K562 (cell line): ENCODE results near the gene DIAPH1. TPM values are rescaled to one million over a fixed set of nuclear protein-coding genes. Genes with fewer than 3 reads are reported as not detected.

ENCODE experiments used
- ATAC-seq: fragments of 200-7000 bp; cut with Tn5 transposase; 3 replicates; pipeline ENCODE4 v1.9.1; 2020; ENCODE audit warnings: moderate library complexity
- BruUV-seq: library from RNA; stranded (reverse); fragments of 400-500 nt; replicated peaks from 2 replicates; lab custom pipeline; 2021; lab: Mats Ljungman, UMichigan
- CTCF ChIA-PET: fragments of 300-600 bp; formaldehyde crosslinking; extraction: SDS; loops from one replicate; lab custom pipeline; 2021; ENCODE audit warnings: low intra/inter-chr PET ratio; lab: Yijun Ruan, JAX
- POLR2A ChIA-PET: fragments of 300-600, 350-650 bp; sonication (Branson Sonifier 250); formaldehyde crosslinking; extraction: SDS; loops from one replicate; lab custom pipeline; 2021; ENCODE audit warnings: antibody characterized with exemption, inconsistent platforms; lab: Yijun Ruan, JAX
- DNase-seq, 4 experiments: peaks; one replicate each; pipeline versions ENCODE4 v3.0.0 to v3.0.0-alpha.2; 2011 to 2018; ENCODE audit warnings: low spot score in 3 of 4, mixed read lengths in 3 of 4; ENCODE audit errors: extremely low read depth in 1 of 4
- FAIRE-seq: peaks from 2 replicates; lab custom pipeline; 2011; peaks lifted over from hg19 to GRCh38; lab: Jason Lieb, UNC
- H2AFZ ChIP-seq: 2 replicates; pipeline ENCODE4 v1.6.0; 2011; ENCODE audit warnings: low read depth, low read length, control low read depth, inconsistent platforms
- H3K27ac ChIP-seq: fragments of 200-600 bp; 3 replicates; pipeline ENCODE4 v1.8.0; 2011; ENCODE audit warnings: low read depth, mild to moderate bottlenecking, control low read depth, inconsistent platforms, low read length, moderate library complexity, mixed read lengths; ENCODE audit errors: extremely low read depth
- H3K27me3 ChIP-seq, 2 experiments: fragments of 300-600 bp in 1 of 2; 2 replicates in 1 of 2; 3 replicates in 1 of 2; pipeline versions ENCODE4 v1.6.0 to v1.8.0; 2011; ENCODE audit warnings: inconsistent platforms in 2 of 2, low read length in 2 of 2, mild to moderate bottlenecking in 1 of 2, mixed read lengths in 1 of 2, moderate library complexity in 1 of 2; ENCODE audit not compliant: control insufficient read depth in 2 of 2, insufficient read depth in 2 of 2
- H3K36me3 ChIP-seq: fragments of 300-600 bp; 3 replicates; pipeline ENCODE4 v1.8.0; 2011; ENCODE audit warnings: mild to moderate bottlenecking, low read length, inconsistent platforms; ENCODE audit not compliant: control insufficient read depth, insufficient read depth
- H3K4me1 ChIP-seq, 2 experiments: fragments of 200-600 bp in 1 of 2; replicated peaks in 1 of 2; 2 replicates in 1 of 2; 3 replicates in 1 of 2; pipeline versions ENCODE4 v1.5.1 to v1.8.0; 2011; ENCODE audit warnings: inconsistent platforms in 2 of 2, low read length in 2 of 2, mild to moderate bottlenecking in 1 of 2, mixed read lengths in 1 of 2, moderate library complexity in 1 of 2; ENCODE audit not compliant: control insufficient read depth in 2 of 2, insufficient read depth in 2 of 2
- H3K4me2 ChIP-seq: 2 replicates; pipeline ENCODE4 v1.6.1; 2011; ENCODE audit warnings: low read length, control low read depth, inconsistent platforms, mixed read lengths; ENCODE audit not compliant: insufficient read depth
- H3K4me3 ChIP-seq: fragments of 200-600 bp; sonication (generic), shearing (Covaris generic); 2 replicates; pipeline ENCODE4 v1.5.1; 2016; ENCODE audit warnings: control low read depth, inconsistent platforms
- H3K79me2 ChIP-seq: fragments of 200-600 bp; 3 replicates; pipeline ENCODE4 v1.8.0; 2011; ENCODE audit warnings: low read length, inconsistent platforms; ENCODE audit not compliant: control insufficient read depth, insufficient read depth
- H3K9ac ChIP-seq, 2 experiments: 2 replicates each; pipeline versions ENCODE4 v1.6.0 to v1.6.1; 2011; ENCODE audit warnings: low read depth in 2 of 2, low read length in 2 of 2, control low read depth in 1 of 2, inconsistent platforms in 1 of 2, mild to moderate bottlenecking in 1 of 2, mixed read lengths in 1 of 2; ENCODE audit not compliant: insufficient read depth in 1 of 2
- H3K9me1 ChIP-seq: one replicate; pipeline ENCODE4 v1.6.0; 2011; ENCODE audit warnings: inconsistent platforms, mild to moderate bottlenecking, low read length, moderate library complexity; ENCODE audit not compliant: control insufficient read depth, insufficient read depth
- H3K9me3 ChIP-seq: replicated peaks from 2 replicates; pipeline ENCODE4 v1.5.1; 2011; ENCODE audit warnings: low read depth, low read length, inconsistent platforms; ENCODE audit not compliant: control insufficient read depth, insufficient read depth
- H4K20me1 ChIP-seq: replicated peaks from 2 replicates; pipeline ENCODE4 v1.6.1; 2011; ENCODE audit warnings: low read length, inconsistent platforms, mixed read lengths; ENCODE audit not compliant: control insufficient read depth, insufficient read depth
- AFF1 ChIP-seq, 2 experiments: fragments of 450-650 bp; IDR thresholded peaks; 2 replicates each; pipeline ENCODE4 v1.6.1; 2018; ENCODE audit warnings: mild to moderate bottlenecking in 2 of 2, low read depth in 1 of 2; ENCODE audit not compliant: partially characterized antibody in 2 of 2
- ATF6 ChIP-seq: sonication (generic); formaldehyde crosslinking; IDR thresholded peaks from 2 replicates; pipeline ENCODE4 v1.4.0; 2020; ENCODE audit warnings: mild to moderate bottlenecking, missing genetic modification reagents
- CCNT2 ChIP-seq: IDR thresholded peaks from 2 replicates; pipeline ENCODE4 v1.6.1; 2011; ENCODE audit warnings: borderline replicate concordance, low read depth, mild to moderate bottlenecking, moderate library complexity, mixed read lengths, low read length; ENCODE audit not compliant: insufficient read length; ENCODE audit errors: extremely low read depth
- EGR1 ChIP-seq: fragments of 450-650 bp; conservative IDR thresholded peaks from 2 replicates; pipeline ENCODE4 v1.6.1; 2017; ENCODE audit warnings: mild to moderate bottlenecking
- GABPB1 ChIP-seq: sonication (generic); formaldehyde crosslinking; IDR thresholded peaks from 2 replicates; pipeline ENCODE4 v1.8.0; 2022; ENCODE audit warnings: mild to moderate bottlenecking, missing genetic modification reagents
- MYC ChIP-seq, 2 experiments: fragments of 250-450 bp in 1 of 2; sonication (Bioruptor Pico) in 1 of 2; IDR thresholded peaks; 2 replicates each; pipeline versions ENCODE4 v1.5.1 to v1.6.1; 2012 to 2021; ENCODE audit warnings: low read depth in 2 of 2, borderline replicate concordance in 1 of 2, improper control_type of control experiment in 1 of 2, low read length in 1 of 2, mild to moderate bottlenecking in 1 of 2, moderate library complexity in 1 of 2
- RBBP5 ChIP-seq: fragments of 200-600 bp; sonication (generic); IDR thresholded peaks from 2 replicates; pipeline ENCODE4 v1.6.1; 2012; ENCODE audit warnings: borderline replicate concordance, mild to moderate bottlenecking, low read length, control low read depth, inconsistent platforms; ENCODE audit not compliant: insufficient read depth, poor library complexity, severe bottlenecking
- TCF7 ChIP-seq: sonication (generic); IDR thresholded peaks from 2 replicates; pipeline ENCODE4 v1.6.1; 2016; ENCODE audit warnings: antibody characterized with exemption, borderline replicate concordance
- TCF7L2 ChIP-seq: fragments of 150-350 bp; IDR thresholded peaks from 2 replicates; pipeline ENCODE4 v1.6.1; 2016; ENCODE audit warnings: low read depth, mild to moderate bottlenecking, low read length, moderate library complexity
- ZNF277 ChIP-seq: fragments of 250-450 bp; sonication (Bioruptor Pico); IDR thresholded peaks from 2 replicates; pipeline ENCODE4 v1.8.0; 2022; ENCODE audit warnings: inconsistent platforms, mild to moderate bottlenecking, moderate library complexity, borderline replicate concordance
- in situ Hi-C: fragments of 300-500 bp; cut with MboI; formaldehyde crosslinking; loops from 4 replicates; pipeline ENCODE4 v1.15.0; 2018; ENCODE audit warnings: inconsistent platforms, mixed read lengths
- intact Hi-C: fragments of 100-400 bp; cut with micrococcal nuclease; formaldehyde crosslinking; loops from 2 replicates; pipeline ENCODE4 v1.14.2; 2022
- polyA plus RNA-seq, 8 experiments: library from polyadenylated mRNA; depleted of rRNA in 4 of 8; stranded (reverse) in 5 of 8; unstranded in 3 of 8; fragments of >200 nt; fragmentation: Nextera tagmentation in 2 of 8; fragmentation: Illumina TruSeq in 1 of 8; extraction: Ambion mirVana in 2 of 8; extraction: Trizol in 1 of 8; gene quantifications; 2 replicates each; pipeline versions ENCODE4 v1.2.1 to v1.2.3, GENCODE V29; 2011 to 2014; ENCODE audit warnings: inconsistent platforms in 1 of 8, missing spikeins in 1 of 8
- total RNA-seq, 7 experiments: library from RNA; depleted of rRNA in 6 of 7; stranded (reverse); fragments of >200 nt in 6 of 7; fragmentation: Illumina TruSeq in 2 of 7; extraction: Trizol in 2 of 7; gene quantifications; 2 replicates each; pipeline versions ENCODE4 v1.2.1 to v1.2.3, GENCODE V29; 2011 to 2021; ENCODE audit warnings: low replicate concordance in 1 of 7

The DIAPH1 gene
- total and polyA plus RNA-seq, 9 of the 15 experiments (the other 6 are each of a cell fraction or from before 2014, with no cell fraction given), result 60.8 to 328 (median 97.8) TPM

- TF ChIP-seq ATF6 (CRISPR knock-in tag) (0 out of 2 replicates have a peak, but pooled peaks have one; percentile 36), RBBP5 (peak; percentile 16), TCF7L2 (no peak), MYC (IDR thresholded peaks at IDR 0.05; ENCODE audit: low read depth, low read length) (no peak), MYC (CRISPR knock-in tag; IDR thresholded peaks at IDR 0.05; ENCODE audit: borderline replicate concordance, low read depth) (no peak), TCF7 (no peak), EGR1 (peak; percentile 93)
These were observed 2.6 kb downstream of the DIAPH1 start (continued) for GRCh38 chr5:141615991-141616720.

GRCh38 chr5:141613344-141613743, 5.5 kb downstream of the DIAPH1 start:
- H3K27ac ChIP-seq, result peak overlapping the region; percentile 32; the same call in 2 of the 3 replicates
- peaks cover 0 to 19% of the 10 kb centered on the region in 2 experiments; a peak in 3 of 5 replicates for H3K4me1 ChIP-seq
- intact Hi-C loops, result loop anchor here (1.0 to 10.0 kb wide), 2 partner anchors 8 to 1499 kb away; partner anchors contain the start of gene PURA
- BruUV-seq, result no TSS peak
- H3K9me3 ChIP-seq, result no peaks in the 10 kb centered on the region
- H3K9me1 ChIP-seq, result no peaks in the 10 kb centered on the region
- peak overlapping the region; percentile 53 for H3K4me2 ChIP-seq
- peak overlapping the region; percentile 9 for H3K4me3 ChIP-seq
- no peak for DNase-seq
- no peaks in the 10 kb centered on the region for H3K27me3 ChIP-seq
- ChIA-PET CTCF (interaction anchor here (0.6 kb wide), 1 partner anchor 293 kb away, joined by 3 read pairs; the partner anchor contains the start of gene TAF7), POLR2A (interaction anchor here (0.8 kb wide), 1 partner anchor 21 kb away, joined by 3 read pairs; no protein-coding TSS in a partner anchor)
- H2AFZ ChIP-seq, result no peak overlapping the region
- peaks cover 99% of the 10 kb centered on the region for H3K79me2 ChIP-seq
- peaks cover 66% of the 10 kb centered on the region for H3K36me3 ChIP-seq
- H4K20me1 ChIP-seq, result no peaks in the 10 kb centered on the region
- no peak for FAIRE-seq
- H3K9ac ChIP-seq, result peak overlapping the region in 1 of 2 experiments; percentile 54; a peak in 2 of 4 replicates
- peak; percentile 15; the same call in 1 of the 3 replicates for ATAC-seq
- in situ Hi-C loops, result no loop called here
- TF ChIP-seq AFF1 (IDR thresholded peaks at IDR 0.05; ENCODE audit: low read depth in 1 of 2, partially characterized antibody in 2 of 2) (no peak), ZNF277 (CRISPR knock-in tag) (no peak), GABPB1 (CRISPR knock-in tag) (no peak), CCNT2 (no peak)
